ENCODE measurements around the gene DUSP2.

DNA sequence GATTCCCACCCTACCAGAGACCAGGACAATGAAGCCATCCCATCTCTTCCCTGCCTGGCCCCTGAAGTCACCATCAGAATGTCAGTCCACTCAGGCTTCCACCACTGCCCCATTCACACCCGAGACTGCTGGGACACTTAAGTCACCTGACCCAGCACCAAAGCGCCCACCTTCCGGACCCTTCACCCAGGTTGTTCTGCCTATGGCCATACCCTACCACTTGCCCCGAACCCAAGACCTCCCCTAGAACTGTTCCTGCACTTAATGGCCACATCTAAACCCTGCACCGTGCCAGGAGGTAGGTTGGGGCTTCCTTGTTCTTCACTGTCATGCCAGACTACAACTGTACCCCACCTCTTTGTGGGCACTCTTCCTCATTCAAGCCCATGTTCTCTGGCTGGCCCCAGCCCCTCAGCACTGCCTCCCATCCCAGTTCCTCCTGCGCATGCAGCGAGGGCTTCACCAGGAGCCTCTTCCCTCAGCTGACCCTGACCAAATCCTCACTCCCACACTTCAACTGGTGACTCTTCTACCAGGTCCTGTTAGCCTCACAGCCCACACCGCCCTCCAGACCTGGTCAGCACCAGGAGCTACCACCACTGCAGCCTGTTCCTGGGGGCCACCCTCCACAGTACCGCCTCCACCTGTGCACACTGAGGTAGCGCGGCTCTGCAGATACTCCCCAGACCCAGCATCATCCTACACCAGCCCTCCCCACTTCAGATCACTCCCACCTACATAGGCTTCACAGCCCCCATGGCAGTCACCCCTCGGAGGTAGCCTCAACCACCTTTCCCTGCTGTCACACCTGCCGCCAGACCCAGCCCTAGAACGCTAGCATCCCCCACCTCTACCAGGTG, 20.6 kb downstream of the DUSP2 start:
- TF ChIP-seq POLR2A (IDR thresholded peaks at IDR 0.05) (no peak), CTCF (IDR thresholded peaks at IDR 0.05) (no peak)

Measured in heart left ventricle (tissue), 13 donors.